PFSK-1 (cell line): ENCODE results near the gene KCNH1.

Experiments used
- FOXP2 ChIP-seq: optimal IDR thresholded peaks from 2 replicates; pipeline ENCODE3; 2011; ENCODE audit warnings: borderline replicate concordance, control low read depth, inconsistent platforms; ENCODE audit not compliant: insufficient read depth; ENCODE audit errors: extremely low read length, extremely low read depth
- POLR2AphosphoS5 ChIP-seq: IDR thresholded peaks from 2 replicates; pipeline ENCODE4 v1.6.1; 2012; ENCODE audit warnings: low read depth, mild to moderate bottlenecking, control low read depth, low read length, moderate library complexity
- REST ChIP-seq, 2 experiments: IDR thresholded peaks; 2 replicates each; pipeline versions ENCODE4 v1.6.1 to v1.8.0; 2011 to 2012; ENCODE audit warnings: low read depth in 2 of 2, low read length in 2 of 2, control low read depth in 1 of 2, inconsistent platforms in 1 of 2, mild to moderate bottlenecking in 1 of 2, moderate library complexity in 1 of 2; ENCODE audit not compliant: insufficient read depth in 1 of 2
- SIN3A ChIP-seq: IDR thresholded peaks from 2 replicates; pipeline ENCODE4 v1.6.1; 2012; ENCODE audit warnings: mild to moderate bottlenecking, low read length, moderate library complexity, borderline replicate concordance; ENCODE audit not compliant: insufficient read depth
- TAF1 ChIP-seq: IDR thresholded peaks from 2 replicates; pipeline ENCODE4 v1.6.1; 2012; ENCODE audit warnings: low read length, control low read depth, borderline replicate concordance; ENCODE audit not compliant: insufficient read depth

DNA sequence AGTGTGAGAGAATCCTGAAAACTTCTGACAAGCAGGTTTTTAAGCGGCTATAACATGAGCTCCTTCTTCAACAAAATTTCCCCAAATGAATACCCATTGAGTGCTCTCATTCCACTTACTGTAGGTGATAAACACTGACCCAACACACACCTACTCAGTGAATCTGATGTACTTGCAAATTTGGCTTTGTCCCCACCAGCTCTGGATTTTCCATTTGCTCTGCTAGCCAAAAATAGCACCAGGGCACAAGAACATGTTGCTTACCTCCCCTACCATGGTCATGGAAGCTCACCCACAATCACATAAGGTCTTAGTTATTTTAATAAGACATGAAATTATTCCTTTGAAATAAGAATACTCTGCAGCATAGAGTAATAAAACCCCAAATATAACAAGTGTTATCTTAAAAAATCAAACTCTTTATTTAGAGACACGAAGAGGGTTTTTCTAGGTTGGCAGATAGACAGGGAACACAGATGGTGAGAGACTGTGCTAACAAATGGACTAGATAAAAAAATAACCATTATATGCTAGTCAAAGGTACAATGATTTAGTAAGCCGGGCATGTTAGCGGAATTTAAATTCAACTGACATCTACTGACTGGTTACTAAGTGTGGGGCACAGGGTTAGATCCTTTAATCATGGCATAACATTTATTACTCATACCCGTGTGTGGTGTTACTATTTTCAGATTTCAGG, 291.9 kb downstream of the KCNH1 start:
- TF ChIP-seq POLR2AphosphoS5 (no peak), TAF1 (no peak), SIN3A (no peak), FOXP2 (no peak), REST (IDR thresholded peaks at IDR 0.05; ENCODE audit: insufficient read depth in 1 of 2, low read depth in 2 of 2, low read length in 2 of 2) (no peak)
